H1 (cell line): ENCODE data around the gene ACAP3. TPM values are rescaled to one million over a fixed set of nuclear protein-coding genes. Genes with fewer than 3 reads are reported as not detected.
A peak's percentile ranks its signal among the peaks of the same experiment; 100 is the strongest.

Experiments used
- CTCF ChIA-PET: fragments of 300-600 bp; sonication (Branson Sonifier 250); formaldehyde crosslinking; loops from one replicate; lab custom pipeline; 2021; ENCODE audit not compliant: partially characterized antibody; lab: Charles Lee
- POLR2A ChIA-PET: fragments of 300-600 bp; sonication (Branson Sonifier 250); formaldehyde crosslinking; loops from one replicate; lab custom pipeline; 2021; ENCODE audit warnings: inconsistent platforms; ENCODE audit not compliant: partially characterized antibody; lab: Charles Lee
- DNase-seq, 2 experiments: peaks; one replicate each; pipeline versions ENCODE4 v3.0.0 to v3.0.0-alpha.2; 2010 to 2022; ENCODE audit warnings: low spot score in 2 of 2, low read depth in 1 of 2, mixed read lengths in 1 of 2
- FAIRE-seq: peaks from 2 replicates; lab custom pipeline; 2011; peaks lifted over from hg19 to GRCh38; lab: Jason Lieb, UNC
- H2AFZ ChIP-seq: 2 replicates; pipeline ENCODE4 v1.8.1; 2012; ENCODE audit warnings: low read length, inconsistent platforms
- H2AK5ac ChIP-seq: 2 replicates; pipeline ENCODE4 v1.6.1; 2013; ENCODE audit warnings: low read depth, low read length
- H2BK120ac ChIP-seq: replicated peaks from 2 replicates; pipeline ENCODE3; 2013; ENCODE audit warnings: low read depth, low read length, inconsistent platforms
- H2BK12ac ChIP-seq: 2 replicates; pipeline ENCODE4 v1.6.1; 2013; ENCODE audit warnings: low read depth, low read length
- H2BK15ac ChIP-seq: 2 replicates; pipeline ENCODE4 v1.6.1; 2013; ENCODE audit warnings: low read length
- H2BK20ac ChIP-seq: 2 replicates; pipeline ENCODE4 v1.6.1; 2013; ENCODE audit warnings: low read length
- H2BK5ac ChIP-seq: 2 replicates; pipeline ENCODE4 v1.6.1; 2013; ENCODE audit warnings: low read depth, low read length
- H3K14ac ChIP-seq: 2 replicates; pipeline ENCODE4 v1.6.1; 2013; ENCODE audit warnings: inconsistent platforms; ENCODE audit not compliant: insufficient read length
- H3K18ac ChIP-seq: 2 replicates; pipeline ENCODE4 v1.6.1; 2013; ENCODE audit warnings: low read length; ENCODE audit errors: extremely low read depth
- H3K23ac ChIP-seq: 2 replicates; pipeline ENCODE4 v1.6.1; 2013; ENCODE audit warnings: inconsistent platforms; ENCODE audit not compliant: insufficient read length
- H3K23me2 ChIP-seq: 2 replicates; pipeline ENCODE4 v1.6.1; 2013; ENCODE audit warnings: low read depth, low read length
- H3K27ac ChIP-seq: 2 replicates; pipeline ENCODE4 v1.6.1; 2011; ENCODE audit warnings: low read depth, low read length, inconsistent platforms
- H3K27me3 ChIP-seq, 4 experiments: replicated peaks in 1 of 4; 1 replicate in 1 of 4; 2 replicates in 3 of 4; pipeline versions ENCODE4 v1.6.1 to v1.8.1; 2011 to 2013; ENCODE audit warnings: low read length in 3 of 4, mild to moderate bottlenecking in 3 of 4, inconsistent platforms in 2 of 4, mixed read lengths in 2 of 4, moderate library complexity in 1 of 4; ENCODE audit not compliant: control insufficient read depth in 3 of 4, insufficient read depth in 3 of 4; ENCODE audit errors: extremely low read depth in 1 of 4
- H3K36me3 ChIP-seq, 4 experiments: 2 replicates each; pipeline versions ENCODE4 v1.6.1 to v1.8.1; 2011 to 2013; ENCODE audit warnings: mild to moderate bottlenecking in 4 of 4, low read length in 3 of 4, moderate library complexity in 2 of 4, control low read depth in 1 of 4, inconsistent platforms in 1 of 4; ENCODE audit not compliant: insufficient read depth in 4 of 4, control insufficient read depth in 2 of 4
- H3K4ac ChIP-seq: replicated peaks from 2 replicates; pipeline ENCODE3; 2013; ENCODE audit warnings: low read length, low read depth, mixed read lengths, inconsistent platforms; ENCODE audit not compliant: insufficient read length
- H3K4me1 ChIP-seq, 4 experiments: replicated peaks in 1 of 4; 1 replicate in 1 of 4; 2 replicates in 3 of 4; pipeline versions ENCODE4 v1.6.1 to v1.8.1; 2011 to 2013; ENCODE audit warnings: low read length in 3 of 4, inconsistent platforms in 2 of 4, mixed read lengths in 1 of 4; ENCODE audit not compliant: insufficient read depth in 4 of 4, control insufficient read depth in 3 of 4
- H3K4me2 ChIP-seq, 2 experiments: 2 replicates each; pipeline versions ENCODE4 v1.6.1 to v1.8.1; 2011 to 2013; ENCODE audit warnings: low read depth in 2 of 2, low read length in 2 of 2, control low read depth in 1 of 2, inconsistent platforms in 1 of 2, mild to moderate bottlenecking in 1 of 2; ENCODE audit not compliant: insufficient read depth in 1 of 2
- H3K4me3 ChIP-seq, 4 experiments: fragments of 200-600, 300-600 bp in 1 of 4; sonication (generic), shearing (Covaris generic), sonication (Bioruptor Twin) in 1 of 4; 2 replicates each; pipeline versions ENCODE4 v1.5.1 to v1.8.1; 2011 to 2016; ENCODE audit warnings: low read length in 4 of 4, low read depth in 3 of 4, control low read depth in 2 of 4, inconsistent platforms in 2 of 4, mild to moderate bottlenecking in 2 of 4, mixed read lengths in 1 of 4, moderate library complexity in 1 of 4; ENCODE audit not compliant: insufficient read depth in 2 of 4; ENCODE audit errors: extremely low read depth in 1 of 4
- H3K56ac ChIP-seq: replicated peaks from 2 replicates; pipeline ENCODE3; 2013; ENCODE audit warnings: low read depth, mild to moderate bottlenecking, mixed read lengths, low read length, inconsistent platforms; ENCODE audit not compliant: insufficient read length
- H3K79me1 ChIP-seq: 2 replicates; pipeline ENCODE4 v1.6.1; 2013; ENCODE audit warnings: low read depth, low read length, control low read depth
- H3K79me2 ChIP-seq, 2 experiments: 2 replicates each; pipeline versions ENCODE4 v1.6.1 to v1.8.1; 2012 to 2013; ENCODE audit warnings: low read length in 2 of 2, mild to moderate bottlenecking in 2 of 2, inconsistent platforms in 1 of 2; ENCODE audit not compliant: insufficient read depth in 2 of 2, control insufficient read depth in 1 of 2
- H3K9ac ChIP-seq, 4 experiments: replicated peaks in 1 of 4; 1 replicate in 1 of 4; 2 replicates in 3 of 4; pipeline versions ENCODE4 v1.6.1 to v1.8.1; 2011 to 2013; ENCODE audit warnings: low read depth in 3 of 4, low read length in 3 of 4, control low read depth in 2 of 4, mild to moderate bottlenecking in 2 of 4, moderate library complexity in 2 of 4, inconsistent platforms in 1 of 4; ENCODE audit errors: extremely low read depth in 1 of 4
- H3K9me3 ChIP-seq, 2 experiments: 2 replicates each; pipeline versions ENCODE4 v1.6.1 to v1.8.1; 2012 to 2013; ENCODE audit warnings: mild to moderate bottlenecking in 2 of 2, moderate library complexity in 2 of 2, control low read depth in 1 of 2, inconsistent platforms in 1 of 2, low read depth in 1 of 2, low read length in 1 of 2, mixed read lengths in 1 of 2; ENCODE audit not compliant: insufficient read depth in 2 of 2
- H4K20me1 ChIP-seq, 2 experiments: replicated peaks in 1 of 2; 2 replicates each; pipeline versions ENCODE3 to v1.8.1; 2011 to 2013; ENCODE audit warnings: inconsistent platforms in 2 of 2, low read length in 2 of 2, mild to moderate bottlenecking in 1 of 2; ENCODE audit not compliant: insufficient read depth in 2 of 2, control insufficient read depth in 1 of 2
- H4K5ac ChIP-seq: 2 replicates; pipeline ENCODE4 v1.6.1; 2013; ENCODE audit warnings: low read length, low read depth, mixed read lengths, inconsistent platforms; ENCODE audit not compliant: insufficient read length
- H4K8ac ChIP-seq: 2 replicates; pipeline ENCODE4 v1.8.0; 2013; ENCODE audit warnings: mild to moderate bottlenecking, moderate library complexity, low read length, inconsistent platforms; ENCODE audit not compliant: insufficient read depth; ENCODE audit errors: extremely low read depth
- H4K91ac ChIP-seq: replicated peaks from 2 replicates; pipeline ENCODE3; 2013; ENCODE audit warnings: low read length, mixed read lengths, inconsistent platforms; ENCODE audit not compliant: insufficient read length
- CEBPB ChIP-seq: IDR thresholded peaks from 2 replicates; pipeline ENCODE4 v1.6.1; 2012; ENCODE audit warnings: low read depth, low read length
- CHD1 ChIP-seq: IDR thresholded peaks from 2 replicates; pipeline ENCODE4 v1.6.1; 2012; ENCODE audit warnings: low read depth, low read length, improper control_type of control experiment
- CREB1 ChIP-seq: IDR thresholded peaks from 2 replicates; pipeline ENCODE4 v1.6.1; 2012; ENCODE audit warnings: inconsistent platforms
- JUN ChIP-seq: IDR thresholded peaks from 2 replicates; pipeline ENCODE4 v1.6.1; 2011; ENCODE audit warnings: low read depth, mild to moderate bottlenecking, improper control_type of control experiment, low read length
- KDM1A ChIP-seq: fragments of 200-600, 300-600 bp; sonication (generic); IDR thresholded peaks from 2 replicates; pipeline ENCODE4 v1.7.1; 2016; ENCODE audit warnings: mild to moderate bottlenecking, low read length, borderline replicate concordance
- NRF1 ChIP-seq: IDR thresholded peaks from 2 replicates; pipeline ENCODE4 v1.6.1; 2011; ENCODE audit warnings: mild to moderate bottlenecking, low read depth, low read length, improper control_type of control experiment
- POLR2AphosphoS5 ChIP-seq: IDR thresholded peaks from 2 replicates; pipeline ENCODE4 v1.6.1; 2011; ENCODE audit warnings: low read depth, low read length
- RFX5 ChIP-seq: IDR thresholded peaks from 2 replicates; pipeline ENCODE4 v1.6.1; 2011; ENCODE audit warnings: low read depth, low read length, improper control_type of control experiment, borderline replicate concordance
- RNF2 ChIP-seq: fragments of 200-900, 300-1000 bp; sonication (generic); IDR thresholded peaks from 2 replicates; pipeline ENCODE4 v1.7.1; 2016; ENCODE audit warnings: borderline replicate concordance, low read depth, mild to moderate bottlenecking, antibody characterized with exemption, low read length; ENCODE audit not compliant: poor library complexity, severe bottlenecking; ENCODE audit errors: missing control alignments
- RXRA ChIP-seq: IDR thresholded peaks from 2 replicates; pipeline ENCODE4 v1.6.1; 2011; ENCODE audit warnings: low read depth, mild to moderate bottlenecking, low read length, moderate library complexity; ENCODE audit not compliant: insufficient read depth
- SIN3A ChIP-seq, 2 experiments: IDR thresholded peaks in 1 of 2; conservative IDR thresholded peaks in 1 of 2; 2 replicates each; pipeline ENCODE4 v1.6.1; 2011 to 2012; ENCODE audit warnings: low read length in 2 of 2, improper control_type of control experiment in 1 of 2, low read depth in 1 of 2, mild to moderate bottlenecking in 1 of 2
- WGBS, 2 experiments: shearing (Covaris generic) in 1 of 2; methylation state at CpG; one replicate each; pipeline versions ENCODE4 v1.1.6 to v1.1.7; 2013 to 2015; ENCODE audit warnings: low lambda C conversion rate in 2 of 2, mixed read lengths in 2 of 2, inconsistent platforms in 1 of 2, low coverage in 1 of 2, missing lambda C conversion rate in 1 of 2; ENCODE audit not compliant: insufficient replicate concordance in 2 of 2, insufficient coverage in 1 of 2, insufficient read length in 1 of 2; ENCODE audit errors: extremely low coverage in 1 of 2, missing lambda C conversion rate in 1 of 2; 5-methylcytosine and 5-hydroxymethylcytosine counted together
- polyA plus RNA-seq, 7 experiments: library from polyadenylated mRNA; depleted of rRNA in 3 of 7; stranded (reverse) in 5 of 7; unstranded in 2 of 7; fragments of >200 nt in 5 of 7; fragments of 200-250 nt in 2 of 7; gene quantifications; 1 replicate in 5 of 7; 2 replicates in 1 of 7; 4 replicates in 1 of 7; pipeline versions ENCODE4 v1.2.1 to v1.2.3, GENCODE V29; 2011 to 2013; ENCODE audit warnings: missing spikeins in 2 of 7, mixed read lengths in 2 of 7
- total RNA-seq: library from RNA; stranded (reverse); fragmentation: NEBNext Ultra II Directional; extraction: Animal tissue kit (Norgen Biotek cat#: 25700); gene quantifications from 2 replicates; pipeline ENCODE4 v1.2.1, GENCODE V29; 2021
- TF ChIP-seq, protein P1 (sequence below): IDR thresholded peaks from 2 replicates; pipeline ENCODE4 v1.6.1; 2012; ENCODE audit warnings: low read length, inconsistent platforms

Gene ACAP3
- total and polyA plus RNA-seq, 2 of the 8 experiments (the other 6 are each of a cell fraction or from before 2014, with no cell fraction given), result 14.8 to 28.3 TPM

DNA sequence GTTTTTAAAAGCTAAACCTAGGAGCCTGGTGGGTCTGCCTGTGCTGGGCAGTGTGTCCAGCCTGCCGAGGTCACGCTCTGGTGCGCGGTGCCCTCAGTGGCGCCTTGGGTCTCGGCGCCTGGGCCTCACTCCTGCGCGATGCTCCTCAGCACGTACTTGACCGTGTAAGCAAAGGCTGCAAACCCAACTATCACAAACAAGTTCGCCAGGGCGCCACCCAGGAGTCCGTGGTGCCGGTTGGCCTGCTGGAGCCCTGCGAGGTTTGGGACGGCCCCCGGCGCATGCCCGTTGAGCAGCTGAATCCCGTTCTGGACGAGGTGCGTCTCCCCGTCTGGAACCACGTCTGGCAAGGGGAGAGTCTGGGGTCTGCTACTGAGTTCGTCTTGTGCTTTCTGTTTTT is 52.7 kb downstream of the ACAP3 start:
- Histone ChIP-seq H3K23me2 (no peaks in the 10 kb centered on the region), H3K9ac (no peak overlapping the region), H4K20me1 (peaks cover 4 to 20% of the 10 kb centered on the region in 2 experiments), H3K14ac (no peak overlapping the region), H3K9me3 (no peaks in the 10 kb centered on the region), H3K4me3 (no peak overlapping the region), H3K4me2 (no peak overlapping the region), H2BK20ac (no peak overlapping the region), H3K36me3 (peaks cover 0 to 32% (median 17%) of the 10 kb centered on the region in 4 experiments; a peak in 7 of 8 replicates), H2AFZ (no peak overlapping the region), H3K79me1 (peaks cover 8% of the 10 kb centered on the region), H2BK15ac (no peak overlapping the region), H2BK12ac (no peak overlapping the region), H2AK5ac (no peak overlapping the region), H4K8ac (peak overlapping the region; percentile 57; the same call in 1 of the 2 replicates), H3K79me2 (peaks cover 0 to 5% of the 10 kb centered on the region in 2 experiments; a peak in 1 of 4 replicates), H3K27me3 (no peaks in the 10 kb centered on the region), H4K5ac (no peak overlapping the region), H3K4ac (no peak overlapping the region), H3K4me1 (peaks cover 0 to 14% (median 8%) of the 10 kb centered on the region in 4 experiments; a peak in 6 of 7 replicates), H2BK120ac (no peak overlapping the region), H3K18ac (no peak overlapping the region), H3K23ac (no peak overlapping the region), H4K91ac (no peak overlapping the region), H3K27ac (no peak overlapping the region), H2BK5ac (0 out of 2 replicates have a peak overlapping the region, but pooled peaks have one; percentile 24), H3K56ac (no peak overlapping the region)
- WGBS, 2 experiments, result 90% methylated on average over 14 of the region's 26 CpGs; no CpG with 5 or more reads in 1 of the 2 experiments
- CTCF ChIA-PET, result interaction anchor here (0.5 to 1.7 kb wide), 8 partner anchors 9 to 133 kb away, joined by 3 to 7 read pairs (median 4); no protein-coding TSS in a partner anchor
- no peak for FAIRE-seq
- POLR2A ChIA-PET, result no interaction called here
- no peak for DNase-seq
- TF ChIP-seq POLR2AphosphoS5 (no peak), CHD1 (no peak), NRF1 (no peak), SIN3A (conservative IDR thresholded peaks at IDR 0.05 in 1 of 2, IDR thresholded peaks at IDR 0.05 in 1 of 2; ENCODE audit: low read depth in 1 of 2, low read length in 2 of 2) (no peak), RNF2 (no peak), RXRA (no peak), CREB1 (no peak), RFX5 (no peak), JUN (no peak), KDM1A (no peak), CEBPB (no peak)
- TF ChIP-seq, protein P1, sequence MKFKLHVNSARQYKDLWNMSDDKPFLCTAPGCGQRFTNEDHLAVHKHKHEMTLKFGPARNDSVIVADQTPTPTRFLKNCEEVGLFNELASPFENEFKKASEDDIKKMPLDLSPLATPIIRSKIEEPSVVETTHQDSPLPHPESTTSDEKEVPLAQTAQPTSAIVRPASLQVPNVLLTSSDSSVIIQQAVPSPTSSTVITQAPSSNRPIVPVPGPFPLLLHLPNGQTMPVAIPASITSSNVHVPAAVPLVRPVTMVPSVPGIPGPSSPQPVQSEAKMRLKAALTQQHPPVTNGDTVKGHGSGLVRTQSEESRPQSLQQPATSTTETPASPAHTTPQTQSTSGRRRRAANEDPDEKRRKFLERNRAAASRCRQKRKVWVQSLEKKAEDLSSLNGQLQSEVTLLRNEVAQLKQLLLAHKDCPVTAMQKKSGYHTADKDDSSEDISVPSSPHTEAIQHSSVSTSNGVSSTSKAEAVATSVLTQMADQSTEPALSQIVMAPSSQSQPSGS, result no peak
